Neural progenitor cell (in vitro differentiated cells): ENCODE measurements around the gene CEP63.

ENCODE experiments used
- CTCF ChIP-seq: fragments of 200-600 bp; sonication (generic); IDR thresholded peaks from 2 replicates; pipeline ENCODE4 v1.5.1; 2017; ENCODE audit warnings: antibody characterized with exemption, mild to moderate bottlenecking
- EZH2 ChIP-seq: fragments of 200-600 bp; sonication (generic); IDR thresholded peaks from 2 replicates; pipeline ENCODE4 v1.6.1; 2017; ENCODE audit warnings: antibody characterized with exemption, mild to moderate bottlenecking, moderate library complexity
- EZH2phosphoT487 ChIP-seq: fragments of 200-600 bp; sonication (generic); IDR thresholded peaks from 2 replicates; pipeline ENCODE4 v1.6.1; 2017; ENCODE audit warnings: antibody characterized with exemption

DNA sequence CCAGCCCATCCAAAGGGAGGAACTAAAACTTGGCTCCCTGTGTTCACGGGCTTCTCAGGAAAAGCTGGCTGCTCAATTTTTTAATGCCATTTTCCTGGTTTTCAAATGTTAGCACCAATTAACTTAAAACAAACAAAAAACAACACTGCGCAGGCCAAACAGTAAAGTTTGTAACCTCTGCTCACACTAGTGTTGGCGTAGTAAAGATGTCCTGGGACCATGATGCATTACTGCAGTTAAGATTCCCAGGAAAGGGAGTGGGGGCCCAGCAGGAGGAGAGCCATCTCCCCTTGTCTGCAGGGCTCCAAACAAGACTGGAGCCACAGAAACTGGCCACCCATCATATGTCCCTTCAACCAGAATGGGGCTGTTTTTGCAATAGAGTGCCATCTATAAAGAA is 91.0 kb downstream of the CEP63 start:
- TF ChIP-seq CTCF (no peak), EZH2 (no peak), EZH2phosphoT487 (no peak)
